ENCODE measurements around the gene TMEM54. TPM values are rescaled to one million over a fixed set of nuclear protein-coding genes. Genes with fewer than 3 reads are reported as not detected.

Gene TMEM54
- polyA plus RNA-seq, 4 donors: 42.6 to 414 (median 241) TPM

GRCh38 chr1:32890516-32891240 lies 10.5 kb downstream of the TMEM54 start:
- Histone ChIP-seq H3K9me3 (ENCODE audit: control insufficient read depth in 2 of 2, insufficient read depth in 1 of 2, low read depth in 1 of 2, low read length in 1 of 2) (no peaks in the 10 kb centered on the region), H3K4me3 (ENCODE audit: low read depth in 1 of 3, low read length in 3 of 3) (no peak overlapping the region), H3K4me1 (ENCODE audit: control insufficient read depth in 3 of 3, insufficient read depth in 2 of 3, low read depth in 1 of 3, low read length in 2 of 3) (peaks cover 0 to 11% (median 0%) of the 10 kb centered on the region in 3 donors), H3K27me3 (ENCODE audit: control insufficient read depth in 3 of 3, insufficient read depth in 3 of 3, low read length in 3 of 3) (peaks cover 8 to 50% (median 12%) of the 10 kb centered on the region in 3 donors), H3K36me3 (ENCODE audit: control insufficient read depth in 3 of 3, insufficient read depth in 2 of 3, low read depth in 1 of 3, low read length in 3 of 3) (peaks cover 0 to 12% (median 0%) of the 10 kb centered on the region in 3 donors), H3K27ac (ENCODE audit: low read depth in 1 of 3, low read length in 2 of 3) (no peak overlapping the region)
- WGBS, 3 donors: 81 to 89% (median 85%) methylated on average over 7 of the region's 7 CpGs
- FAIRE-seq (no peak), DNase-seq (no peak)

- Histone ChIP-seq H3K4me3 (ENCODE audit: low read depth in 1 of 3, low read length in 3 of 3) (no peak overlapping the region), H3K36me3 (ENCODE audit: control insufficient read depth in 3 of 3, insufficient read depth in 2 of 3, low read depth in 1 of 3, low read length in 3 of 3) (peaks cover 0 to 4% (median 0%) of the 10 kb centered on the region in 3 donors), H3K27ac (ENCODE audit: low read depth in 1 of 3, low read length in 2 of 3) (no peak overlapping the region), H3K4me1 (ENCODE audit: control insufficient read depth in 3 of 3, insufficient read depth in 2 of 3, low read depth in 1 of 3, low read length in 2 of 3) (peaks cover 0 to 11% (median 0%) of the 10 kb centered on the region in 3 donors), H3K27me3 (ENCODE audit: control insufficient read depth in 3 of 3, insufficient read depth in 3 of 3, low read length in 3 of 3) (peaks cover 10 to 59% (median 16%) of the 10 kb centered on the region in 3 donors), H3K9me3 (ENCODE audit: control insufficient read depth in 2 of 2, insufficient read depth in 1 of 2, low read depth in 1 of 2, low read length in 1 of 2) (no peaks in the 10 kb centered on the region)
- WGBS, 3 donors: 83 to 88% (median 87%) methylated on average over 3 of the region's 3 CpGs
- FAIRE-seq: no peak
- DNase-seq: no peak
These were observed 11.4 kb downstream of the TMEM54 start for GRCh38 chr1:32889731-32890278.

GRCh38 chr1:32888677-32889420 lies 12.3 kb downstream of the TMEM54 start:
- DNase-seq: no peak
- peaks cover 10 to 68% (median 16%) of the 10 kb centered on the region in 3 donors for H3K27me3 ChIP-seq (ENCODE audit: control insufficient read depth in 3 of 3, insufficient read depth in 3 of 3, low read length in 3 of 3)
- FAIRE-seq: no peak
- H3K4me1 ChIP-seq (ENCODE audit: control insufficient read depth in 3 of 3, insufficient read depth in 2 of 3, low read depth in 1 of 3, low read length in 2 of 3): peaks cover 0 to 11% (median 0%) of the 10 kb centered on the region in 3 donors
- H3K9me3 ChIP-seq (ENCODE audit: control insufficient read depth in 2 of 2, insufficient read depth in 1 of 2, low read depth in 1 of 2, low read length in 1 of 2): no peaks in the 10 kb centered on the region
- H3K27ac ChIP-seq (ENCODE audit: low read depth in 1 of 3, low read length in 2 of 3): no peak overlapping the region
- 91 to 95% (median 92%) methylated on average over 24 of the region's 24 CpGs for WGBS, 3 donors
- H3K4me3 ChIP-seq (ENCODE audit: low read depth in 1 of 3, low read length in 3 of 3): no peak overlapping the region
- H3K36me3 ChIP-seq (ENCODE audit: control insufficient read depth in 3 of 3, insufficient read depth in 2 of 3, low read depth in 1 of 3, low read length in 3 of 3): no peaks in the 10 kb centered on the region

GRCh38 chr1:32888134-32888533 lies 13.1 kb downstream of the TMEM54 start:
- DNase-seq: no peak
- FAIRE-seq: no peak
- no peaks in the 10 kb centered on the region for H3K9me3 ChIP-seq (ENCODE audit: control insufficient read depth in 2 of 2, insufficient read depth in 1 of 2, low read depth in 1 of 2, low read length in 1 of 2)
- H3K27ac ChIP-seq (ENCODE audit: low read depth in 1 of 3, low read length in 2 of 3): no peak overlapping the region
- H3K27me3 ChIP-seq (ENCODE audit: control insufficient read depth in 3 of 3, insufficient read depth in 3 of 3, low read length in 3 of 3): peaks cover 10 to 65% (median 16%) of the 10 kb centered on the region in 3 donors
- WGBS, 3 donors: 63 to 74% (median 66%) methylated on average over 3 of the region's 3 CpGs
- no peak overlapping the region for H3K4me3 ChIP-seq (ENCODE audit: low read depth in 1 of 3, low read length in 3 of 3)
- H3K4me1 ChIP-seq (ENCODE audit: control insufficient read depth in 3 of 3, insufficient read depth in 2 of 3, low read depth in 1 of 3, low read length in 2 of 3): peaks cover 0 to 5% (median 0%) of the 10 kb centered on the region in 3 donors
- H3K36me3 ChIP-seq (ENCODE audit: control insufficient read depth in 3 of 3, insufficient read depth in 2 of 3, low read depth in 1 of 3, low read length in 3 of 3): no peaks in the 10 kb centered on the region

GRCh38 chr1:32887623-32888022 lies 13.6 kb downstream of the TMEM54 start:
- Histone ChIP-seq H3K4me1 (ENCODE audit: control insufficient read depth in 3 of 3, insufficient read depth in 2 of 3, low read depth in 1 of 3, low read length in 2 of 3) (peaks cover 0 to 4% (median 0%) of the 10 kb centered on the region in 3 donors), H3K27ac (ENCODE audit: low read depth in 1 of 3, low read length in 2 of 3) (no peak overlapping the region), H3K4me3 (ENCODE audit: low read depth in 1 of 3, low read length in 3 of 3) (no peak overlapping the region), H3K36me3 (ENCODE audit: control insufficient read depth in 3 of 3, insufficient read depth in 2 of 3, low read depth in 1 of 3, low read length in 3 of 3) (no peaks in the 10 kb centered on the region), H3K9me3 (ENCODE audit: control insufficient read depth in 2 of 2, insufficient read depth in 1 of 2, low read depth in 1 of 2, low read length in 1 of 2) (no peaks in the 10 kb centered on the region), H3K27me3 (ENCODE audit: control insufficient read depth in 3 of 3, insufficient read depth in 3 of 3, low read length in 3 of 3) (peaks cover 10 to 63% (median 16%) of the 10 kb centered on the region in 3 donors)
- DNase-seq (no peak), FAIRE-seq (no peak)
- WGBS, 3 donors: 76 to 78% (median 77%) methylated on average over 12 of the region's 12 CpGs

GRCh38 chr1:32886828-32887414 lies 14.3 kb downstream of the TMEM54 start:
- no peak for FAIRE-seq
- DNase-seq: no peak

GRCh38 chr1:32886004-32886827 lies 15.0 kb downstream of the TMEM54 start, which contains the start of gene HPCA:
Gene HPCA, plus strand, starts transcription at chr1:32886491. Its CDS starts 2,408 bp downstream, at chr1:32888899.
- 2 to 6% (median 3%) methylated on average over 53 to 79 of the region's 79 CpGs for WGBS, 3 donors
- DNase-seq (peak in 1 of 2 donors; percentile 89), FAIRE-seq (no peak)
- Histone ChIP-seq H3K9me3 (ENCODE audit: control insufficient read depth in 2 of 2, insufficient read depth in 1 of 2, low read depth in 1 of 2, low read length in 1 of 2) (no peaks in the 10 kb centered on the region), H3K27me3 (ENCODE audit: control insufficient read depth in 3 of 3, insufficient read depth in 3 of 3, low read length in 3 of 3) (peaks cover 10 to 49% (median 16%) of the 10 kb centered on the region in 3 donors), H3K4me1 (ENCODE audit: control insufficient read depth in 3 of 3, insufficient read depth in 2 of 3, low read depth in 1 of 3, low read length in 2 of 3) (peaks cover 0 to 4% (median 0%) of the 10 kb centered on the region in 3 donors), H3K36me3 (ENCODE audit: control insufficient read depth in 3 of 3, insufficient read depth in 2 of 3, low read depth in 1 of 3, low read length in 3 of 3) (no peaks in the 10 kb centered on the region), H3K4me3 (ENCODE audit: low read depth in 1 of 3, low read length in 3 of 3) (peak within 1 kb of the TSS in 1 of 3 donors; percentile 21), H3K27ac (ENCODE audit: low read depth in 1 of 3, low read length in 2 of 3) (no peak within 1 kb of the TSS)

More at GRCh38 chr1:32886828-32887414, 14.3 kb downstream of the TMEM54 start:
- Histone ChIP-seq H3K9me3 (ENCODE audit: control insufficient read depth in 2 of 2, insufficient read depth in 1 of 2, low read depth in 1 of 2, low read length in 1 of 2) (no peaks in the 10 kb centered on the region), H3K4me1 (ENCODE audit: control insufficient read depth in 3 of 3, insufficient read depth in 2 of 3, low read depth in 1 of 3, low read length in 2 of 3) (peaks cover 0 to 3% (median 0%) of the 10 kb centered on the region in 3 donors), H3K4me3 (ENCODE audit: low read depth in 1 of 3, low read length in 3 of 3) (no peak overlapping the region), H3K36me3 (ENCODE audit: control insufficient read depth in 3 of 3, insufficient read depth in 2 of 3, low read depth in 1 of 3, low read length in 3 of 3) (no peaks in the 10 kb centered on the region), H3K27me3 (ENCODE audit: control insufficient read depth in 3 of 3, insufficient read depth in 3 of 3, low read length in 3 of 3) (peaks cover 10 to 56% (median 16%) of the 10 kb centered on the region in 3 donors), H3K27ac (ENCODE audit: low read depth in 1 of 3, low read length in 2 of 3) (no peak overlapping the region)
- WGBS, 3 donors: 44 to 47% (median 45%) methylated on average over 16 to 19 of the region's 19 CpGs

All from small intestine (tissue), 7 donors.